Measurements from ENCODE around the gene ATP13A3.
A peak's percentile ranks its signal among the peaks of the same experiment; 100 is the strongest.
"Not testable (repeated sequence)": the region's sequence is repeated elsewhere in the genome, so short reads cannot be mapped to it uniquely, and the experiment has no call there.

The ATP13A3 gene

DNA sequence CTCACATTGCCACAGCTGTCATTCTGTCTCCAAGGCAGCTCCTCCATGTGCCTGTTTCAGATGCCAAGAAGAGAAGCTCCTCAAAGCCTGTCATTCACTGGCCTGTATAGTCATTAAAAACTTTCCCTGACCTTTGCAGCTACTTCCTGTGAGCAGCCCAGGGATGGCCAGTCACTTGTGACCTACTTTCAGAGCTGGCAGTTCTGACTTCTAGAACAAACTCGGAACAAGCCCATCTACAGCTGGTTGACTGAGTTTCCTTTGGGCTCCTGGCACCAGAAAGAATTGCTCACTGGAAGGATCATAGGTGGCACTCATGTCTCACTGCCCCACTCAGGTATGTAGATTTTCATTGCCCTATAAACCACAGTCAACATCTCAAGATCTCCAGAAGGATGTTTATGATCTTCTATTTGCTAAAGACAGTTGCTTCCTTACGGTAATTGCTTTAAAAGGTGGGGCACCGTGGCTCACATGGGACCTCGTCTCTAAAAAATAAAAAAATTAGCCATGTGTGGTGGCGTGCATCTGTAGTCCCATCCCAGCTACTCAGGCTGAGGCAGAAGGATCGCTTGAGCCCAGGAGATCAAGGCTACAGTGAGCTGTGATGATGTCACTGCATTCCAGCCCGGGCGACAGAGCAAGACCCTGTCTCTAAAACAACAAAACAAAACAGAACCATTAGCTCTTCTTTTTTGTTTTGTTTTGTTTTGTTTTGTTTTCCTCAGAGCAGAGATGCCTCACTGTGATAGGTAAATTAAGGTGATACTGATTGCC is 11.2 kb upstream of the ATP13A3 start:
- no peak for DNase-seq

DNA sequence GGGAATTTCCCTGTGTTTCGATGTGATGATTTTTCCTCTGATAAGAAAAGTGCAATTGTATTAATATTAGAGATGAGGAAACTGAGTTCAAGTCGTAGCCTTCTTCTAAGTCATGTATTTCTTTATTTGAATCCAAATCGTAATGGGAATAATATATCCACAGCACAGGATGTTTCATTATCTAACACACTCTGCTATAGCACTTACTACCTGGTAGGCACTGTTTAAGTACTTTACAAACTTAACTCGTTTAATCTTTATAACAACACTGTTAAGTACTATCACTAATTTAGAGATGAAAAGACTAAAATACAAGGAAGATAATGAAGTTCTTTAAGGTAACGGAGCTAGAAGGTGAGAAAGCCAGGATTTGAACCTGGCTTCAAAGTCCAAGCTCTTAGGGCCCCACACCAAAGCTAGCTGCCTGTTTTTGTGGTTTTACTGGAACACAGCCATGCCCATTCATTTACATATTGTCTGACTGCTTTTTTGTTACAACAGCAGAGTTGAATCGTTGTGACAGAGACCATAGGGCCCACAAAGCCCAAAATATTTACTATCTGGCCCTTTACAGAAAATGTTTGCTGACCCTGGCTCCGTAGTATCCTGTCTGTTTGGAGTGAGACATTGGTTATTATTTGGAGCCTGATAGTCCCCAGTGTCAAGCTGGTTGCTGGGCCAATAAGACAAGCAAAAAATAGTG is 9.6 kb upstream of the ATP13A3 start:
- DNase-seq = no peak

GRCh38 chr3:194494951-194495374 is 8.2 kb upstream of the ATP13A3 start:
- no peak for DNase-seq

- DNase-seq = not testable (repeated sequence)
Observed at GRCh38 chr3:194493995-194494927, 7.5 kb upstream of the ATP13A3 start.

DNA sequence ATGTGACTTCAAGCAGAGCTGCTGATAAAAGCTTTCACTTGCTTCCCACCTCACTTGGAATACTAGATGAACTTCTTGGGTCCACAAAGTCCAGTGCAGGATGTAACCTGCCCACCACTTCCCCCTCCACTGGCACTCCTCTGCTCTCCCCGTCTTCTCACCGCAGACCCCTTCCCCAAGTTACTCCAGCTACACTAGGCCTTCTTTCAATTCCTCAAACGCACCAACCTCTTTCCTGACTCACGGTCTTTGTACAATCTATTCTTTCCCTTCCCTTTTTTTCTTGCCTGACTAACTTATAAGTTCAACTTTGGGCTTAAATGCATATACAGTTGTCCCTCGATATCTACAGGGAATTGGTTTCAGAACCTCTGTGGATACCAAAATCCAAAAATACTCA is 5.2 kb upstream of the ATP13A3 start:
- DNase-seq = no peak

- DNase-seq = no peak
Observed at GRCh38 chr3:194489736-194490612, 3.2 kb upstream of the ATP13A3 start.

DNA sequence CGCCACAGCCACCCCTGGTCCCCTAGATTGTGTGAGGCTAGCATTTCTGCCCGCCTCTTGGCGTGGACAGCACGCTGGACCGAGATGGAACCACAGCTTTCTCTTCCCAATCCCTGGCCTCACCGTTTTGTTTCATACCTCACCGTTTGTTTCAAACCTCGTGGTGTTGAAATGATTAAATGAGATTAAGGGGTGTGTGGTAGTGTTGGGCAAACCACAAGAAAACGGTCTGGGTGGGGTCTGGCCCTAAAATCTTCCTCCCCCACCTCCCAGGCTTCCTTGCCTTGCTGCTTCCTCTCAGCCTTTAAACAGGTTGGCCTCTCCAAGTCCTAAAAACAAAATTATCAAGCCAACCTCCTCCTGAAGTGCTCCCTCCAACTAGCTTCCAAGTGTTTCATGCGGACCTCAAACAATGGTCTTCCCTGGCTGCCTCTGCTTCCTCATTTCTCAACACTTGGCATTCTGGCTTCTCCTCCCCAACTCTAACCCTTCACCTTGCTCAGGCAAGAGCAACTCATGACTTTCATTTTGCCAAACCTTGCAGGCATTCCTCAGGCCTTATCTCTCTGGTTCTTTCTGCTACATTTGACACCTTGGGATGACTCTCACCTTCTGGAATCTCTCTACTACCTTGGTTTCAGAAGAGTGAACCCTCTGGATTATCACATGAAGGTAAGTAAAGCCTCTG is 1.4 kb upstream of the ATP13A3 start:
- no peak for DNase-seq

GRCh38 chr3:194487289-194488054 is 670 bp upstream of the ATP13A3 start:
- peak; percentile 77 for DNase-seq

GRCh38 chr3:194485881-194486539 is 792 bp downstream of the ATP13A3 start:
- DNase-seq = peak; percentile 81

DNA sequence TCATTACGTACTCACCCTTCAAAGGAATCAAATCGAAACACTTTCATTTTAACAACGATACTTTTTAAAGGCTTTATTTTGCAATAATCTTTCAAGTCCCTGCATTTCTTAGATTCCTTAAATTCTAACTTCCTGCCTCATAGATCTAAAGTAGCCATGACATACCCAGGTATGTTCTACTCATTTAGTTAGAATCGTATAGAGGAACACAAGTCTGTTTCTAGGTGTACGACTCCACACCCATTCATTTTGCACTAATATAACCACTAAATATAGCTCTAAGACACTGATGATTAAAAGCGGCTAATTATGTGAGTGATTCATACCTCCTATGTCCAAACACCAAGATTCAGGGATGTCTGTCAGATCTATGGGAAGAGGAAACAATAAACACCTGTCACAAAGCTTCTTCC is 1.3 kb downstream of the ATP13A3 start:
- no peak for DNase-seq

DNA sequence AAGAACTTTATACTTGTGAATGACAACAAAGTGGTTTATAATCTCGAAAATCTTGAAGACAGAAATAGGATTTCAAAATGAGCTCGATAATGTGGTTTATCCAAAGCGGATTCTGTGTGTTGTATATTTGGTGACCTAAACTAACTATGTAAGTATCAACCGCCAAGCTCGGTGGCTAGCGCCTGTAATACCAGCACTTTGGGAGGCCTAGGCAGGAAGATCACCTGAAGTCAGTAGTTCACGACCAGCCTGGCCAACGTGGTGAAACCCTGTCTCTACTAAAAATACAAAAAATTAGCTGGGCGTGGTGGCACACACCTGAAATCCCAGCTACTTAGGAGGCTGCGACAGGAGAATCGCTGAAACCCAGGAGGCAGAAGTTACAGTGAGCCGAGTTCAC is 2.2 kb downstream of the ATP13A3 start:
- DNase-seq = no peak

- DNase-seq = no peak
Observed at GRCh38 chr3:194483850-194484249, 3.0 kb downstream of the ATP13A3 start.

GRCh38 chr3:194482830-194483229 is 4.0 kb downstream of the ATP13A3 start:
- not testable (repeated sequence) for DNase-seq

GRCh38 chr3:194482196-194482593 is 4.6 kb downstream of the ATP13A3 start:
- DNase-seq = no peak

DNA sequence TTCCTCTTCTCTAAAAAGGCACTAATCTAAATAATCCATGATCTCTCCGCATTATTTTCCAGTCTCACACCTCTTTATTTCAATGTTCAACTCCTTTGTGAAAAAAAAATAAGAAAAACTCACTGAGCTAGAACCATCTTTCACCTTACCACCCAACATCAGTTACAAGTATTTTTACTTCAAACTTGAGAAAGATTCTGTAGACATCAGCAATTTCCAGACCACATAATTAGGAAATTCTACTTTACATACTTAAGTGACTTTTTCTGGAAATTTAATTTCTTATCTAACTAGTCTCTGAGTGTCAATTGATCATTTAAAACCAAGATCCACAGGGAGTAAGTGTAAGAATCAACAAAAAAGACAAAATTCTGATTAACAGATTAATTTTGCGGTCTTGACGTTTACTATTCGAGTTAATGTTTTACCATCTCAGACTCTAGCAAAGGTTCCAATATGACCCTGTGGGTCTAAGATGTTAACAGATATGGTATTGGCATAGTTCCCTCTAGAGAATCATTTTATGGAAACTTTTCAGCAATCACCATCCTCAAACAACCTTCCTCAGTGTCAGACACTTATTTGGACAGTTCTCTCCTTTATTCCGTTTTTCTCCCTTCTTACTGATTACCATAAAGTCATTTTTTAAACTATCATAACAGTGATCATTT is 5.1 kb downstream of the ATP13A3 start:
- no peak for DNase-seq

DNA sequence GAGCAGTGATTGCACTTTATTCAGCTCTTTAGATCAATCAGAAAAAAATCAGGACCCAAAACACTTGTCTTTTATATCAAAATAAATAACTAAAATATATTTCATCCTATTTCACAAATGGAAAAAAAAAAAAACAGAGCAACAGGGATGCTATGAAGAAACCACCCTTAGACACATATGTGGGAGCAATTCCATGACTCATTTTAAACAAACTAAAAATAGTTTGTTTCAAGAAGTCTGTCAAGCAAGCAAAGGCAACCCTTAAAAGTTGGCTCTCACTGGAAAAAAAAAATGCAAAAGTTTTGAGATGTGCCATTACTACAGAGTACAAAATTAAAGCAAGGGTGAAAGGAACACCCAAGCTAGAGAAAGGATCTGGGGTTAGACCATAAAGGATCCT is 5.7 kb downstream of the ATP13A3 start:
- DNase-seq = no peak

DNA sequence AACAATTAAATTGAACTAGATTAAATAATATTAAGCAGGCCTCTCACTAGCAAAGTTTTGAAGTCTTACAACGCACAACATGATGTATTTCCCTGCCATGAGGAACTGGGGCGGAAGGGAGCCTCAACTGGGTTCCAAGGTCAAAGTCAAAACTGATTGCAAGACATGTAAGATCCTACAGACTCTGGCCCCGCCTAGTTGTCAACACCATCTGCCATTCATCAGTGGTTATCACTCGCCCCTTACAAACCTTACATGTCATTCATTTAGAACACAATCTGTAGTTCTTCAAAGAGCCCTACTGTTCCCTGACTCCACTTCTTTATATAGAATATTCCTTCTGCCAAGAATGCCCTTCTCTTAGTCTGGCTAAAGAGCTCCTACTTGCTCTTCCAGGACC is 10.0 kb downstream of the ATP13A3 start:
- DNase-seq = no peak

GRCh38 chr3:194475978-194476377 is 10.8 kb downstream of the ATP13A3 start:
- DNase-seq = no peak

DNA sequence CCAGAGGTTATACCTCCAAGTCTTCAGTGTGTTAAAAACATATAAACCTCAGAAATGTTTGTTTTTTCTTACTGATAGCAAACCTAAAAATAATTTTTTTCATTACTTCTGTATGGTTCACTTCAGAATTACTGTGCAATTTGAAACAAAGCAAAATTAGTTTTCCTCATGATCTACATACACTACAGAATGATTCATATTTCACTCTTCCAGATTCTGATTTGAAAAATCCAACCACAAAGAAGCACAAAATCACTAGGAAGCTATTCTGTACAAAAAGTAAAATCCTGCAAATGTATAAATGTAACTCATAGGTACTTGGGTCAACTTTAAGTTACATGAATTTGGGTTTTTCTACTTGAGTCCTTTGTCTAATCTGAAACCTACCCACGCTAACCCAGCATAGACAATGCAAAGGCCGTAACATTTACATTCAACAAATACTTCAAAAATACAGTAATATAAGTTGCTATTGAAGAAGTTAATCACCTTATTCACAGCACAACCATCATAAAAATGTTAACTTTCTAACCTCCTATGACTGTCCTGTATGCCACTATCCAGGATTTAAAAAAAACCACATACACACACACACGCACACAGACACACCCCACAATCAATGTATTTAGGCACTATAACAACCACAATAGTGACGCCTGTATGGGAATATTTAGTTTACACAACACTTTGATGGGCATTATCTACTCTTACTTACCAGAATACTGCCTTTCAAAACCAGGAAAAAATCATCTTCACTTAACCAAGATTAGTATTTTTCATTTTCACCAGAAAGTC is 11.5 kb downstream of the ATP13A3 start:
- DNase-seq = no peak

All from activated CD8-positive, alpha-beta memory T cell treated with anti-CD3 and anti-CD28 coated beads, Interleukin-2, amount 50 U/mL, for 48 hours (primary cell).